ENCODE measurements around the gene KIAA0040.

- TF ChIP-seq CTCF (conservative IDR thresholded peaks at IDR 0.05 in 1 of 2, IDR thresholded peaks at IDR 0.05 in 1 of 2; ENCODE audit: extremely low read depth in 1 of 2, insufficient read depth in 1 of 2, low read depth in 1 of 2, low read length in 2 of 2) (no peak), EZH2 (IDR thresholded peaks at IDR 0.05; ENCODE audit: borderline replicate concordance, low read length) (no peak)
Observed at GRCh38 chr1:175185903-175186302, 6.7 kb downstream of the KIAA0040 start.

Measured in mammary epithelial cell (primary cell).